K562 (cell line): ENCODE data around the gene STRN3. TPM values are rescaled to one million over a fixed set of nuclear protein-coding genes. Genes with fewer than 3 reads are reported as not detected.

ENCODE experiments used
- ADNP ChIP-seq: fragments of 200-800 bp; sonication (Bioruptor generic); IDR thresholded peaks from 2 replicates; pipeline ENCODE4 v1.6.1; 2016; ENCODE audit warnings: missing genetic modification characterization, missing compliant biosample characterization
- ARID1B ChIP-seq: fragments of 450-650 bp; IDR thresholded peaks from 2 replicates; pipeline ENCODE4 v1.6.1; 2016; ENCODE audit warnings: antibody characterized with exemption, mild to moderate bottlenecking, inconsistent platforms
- C11orf30 ChIP-seq: fragments of 450-650 bp; IDR thresholded peaks from 2 replicates; pipeline ENCODE4 v1.6.1; 2016; ENCODE audit warnings: low read depth, mild to moderate bottlenecking
- DACH1 ChIP-seq: fragments of 450-650 bp; IDR thresholded peaks from 2 replicates; pipeline ENCODE4 v1.6.1; 2018; ENCODE audit not compliant: partially characterized antibody
- GATAD2A ChIP-seq: fragments of 450-650 bp; IDR thresholded peaks from 2 replicates; pipeline ENCODE4 v1.6.1; 2017
- MYNN ChIP-seq, 2 experiments: sonication (generic); formaldehyde crosslinking in 1 of 2; IDR thresholded peaks; 2 replicates each; pipeline versions ENCODE4 v1.5.0 to v1.6.1; 2016 to 2020; ENCODE audit warnings: antibody characterized with exemption in 1 of 2, missing genetic modification reagents in 1 of 2
- NCOR1 ChIP-seq: fragments of 450-650 bp; IDR thresholded peaks from 2 replicates; pipeline ENCODE4 v1.6.1; 2016; ENCODE audit warnings: mild to moderate bottlenecking, moderate library complexity
- NONO ChIP-seq, 2 experiments: fragments of 200-400 bp in 1 of 2; fragments of 450-650 bp in 1 of 2; formaldehyde crosslinking in 1 of 2; IDR thresholded peaks; 2 replicates each; pipeline ENCODE4 v1.6.1; 2017; ENCODE audit warnings: low read depth in 2 of 2, mild to moderate bottlenecking in 2 of 2, moderate library complexity in 2 of 2, low read length in 1 of 2
- RB1 ChIP-seq: fragments of 450-650 bp; IDR thresholded peaks from 2 replicates; pipeline ENCODE4 v1.6.1; 2017; ENCODE audit warnings: low read depth, mild to moderate bottlenecking
- SRSF3 ChIP-seq: fragments of 200-400 bp; formaldehyde crosslinking; IDR thresholded peaks from 2 replicates; pipeline ENCODE4 v1.6.1; 2016; ENCODE audit warnings: mild to moderate bottlenecking, low read length, moderate library complexity; ENCODE audit not compliant: insufficient read depth
- TEAD4 ChIP-seq, 2 experiments: sonication (generic) in 1 of 2; formaldehyde crosslinking in 1 of 2; IDR thresholded peaks; 2 replicates each; pipeline versions ENCODE4 v1.6.1 to v1.8.0; 2012 to 2022; ENCODE audit warnings: borderline replicate concordance in 1 of 2, inconsistent platforms in 1 of 2, low read length in 1 of 2, mild to moderate bottlenecking in 1 of 2, missing genetic modification reagents in 1 of 2
- ZNF253 ChIP-seq: fragments of 250-450 bp; sonication (Bioruptor Pico); conservative IDR thresholded peaks from 2 replicates; pipeline ENCODE4 v1.6.1; 2021; ENCODE audit warnings: mild to moderate bottlenecking
- polyA plus RNA-seq, 8 experiments: library from polyadenylated mRNA; depleted of rRNA in 4 of 8; stranded (reverse) in 5 of 8; unstranded in 3 of 8; fragments of >200 nt; fragmentation: Nextera tagmentation in 2 of 8; fragmentation: Illumina TruSeq in 1 of 8; extraction: Ambion mirVana in 2 of 8; extraction: Trizol in 1 of 8; gene quantifications; 2 replicates each; pipeline versions ENCODE4 v1.2.1 to v1.2.3, GENCODE V29; 2011 to 2014; ENCODE audit warnings: inconsistent platforms in 1 of 8, missing spikeins in 1 of 8
- total RNA-seq, 7 experiments: library from RNA; depleted of rRNA in 6 of 7; stranded (reverse); fragments of >200 nt in 6 of 7; fragmentation: Illumina TruSeq in 2 of 7; extraction: Trizol in 2 of 7; gene quantifications; 2 replicates each; pipeline versions ENCODE4 v1.2.1 to v1.2.3, GENCODE V29; 2011 to 2021; ENCODE audit warnings: low replicate concordance in 1 of 7
- TF ChIP-seq, protein P1 (sequence below): IDR thresholded peaks from 2 replicates; pipeline ENCODE4 v1.6.1; 2012; ENCODE audit warnings: low read depth, low read length, improper control_type of control experiment, borderline replicate concordance

The STRN3 gene
- total and polyA plus RNA-seq, 9 of the 15 experiments (the other 6 are each of a cell fraction or from before 2014, with no cell fraction given), result 5.9 to 29.1 (median 16.0) TPM

DNA sequence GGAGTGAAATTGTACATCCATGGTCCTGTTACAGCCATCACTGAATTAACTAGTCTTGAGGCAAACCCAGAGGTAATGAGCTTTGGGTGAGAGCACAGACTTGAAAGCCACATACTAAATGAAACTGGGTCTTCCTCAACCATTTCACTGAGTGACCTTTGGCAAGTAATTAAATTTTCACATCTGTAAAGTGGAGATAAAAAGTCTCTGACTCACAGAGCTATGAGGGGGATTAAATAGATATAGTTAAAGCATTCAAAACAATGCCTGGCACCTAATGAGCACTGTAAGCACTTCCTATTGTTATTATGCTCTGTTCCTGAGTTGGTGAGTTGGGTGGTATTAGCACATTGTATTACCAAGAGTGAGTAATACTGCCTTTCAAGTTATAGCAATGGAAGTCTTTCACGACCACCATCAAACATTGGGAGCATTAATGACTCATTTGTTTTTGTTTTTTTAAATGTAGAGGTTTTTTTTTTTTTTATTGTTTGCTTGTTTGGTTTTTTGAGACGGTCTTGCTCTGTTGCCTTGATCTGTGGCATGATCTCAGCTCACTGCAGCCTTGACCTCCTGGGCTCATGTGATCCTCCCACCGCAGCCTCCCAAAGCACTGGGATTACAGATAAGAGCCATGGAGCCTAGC, 12.5 kb upstream of the STRN3 start (continued):
- TF ChIP-seq NONO (IDR thresholded peaks at IDR 0.05; ENCODE audit: low read depth in 2 of 2, low read length in 1 of 2), result 0 out of 4 replicates have a peak, but pooled peaks of 1 of the 2 experiments have one; percentile 15
- TF ChIP-seq ARID1B, result peak; percentile 90
- peak; percentile 36; the same call in 1 of the 2 replicates for TF ChIP-seq GATAD2A
- TF ChIP-seq TEAD4 (IDR thresholded peaks at IDR 0.05; ENCODE audit: low read length), result peak; percentile 86
- no peak for TF ChIP-seq TEAD4 (CRISPR knock-in tag; IDR thresholded peaks at IDR 0.05; ENCODE audit: borderline replicate concordance)
- peak; percentile 50; the same call in 1 of the 2 replicates for TF ChIP-seq ADNP
- TF ChIP-seq MYNN (IDR thresholded peaks at IDR 0.05), result 0 out of 2 replicates have a peak, but pooled peaks have one; percentile 10
- TF ChIP-seq MYNN (CRISPR knock-in tag; IDR thresholded peaks at IDR 0.05), result no peak
- no peak for TF ChIP-seq ZNF253 (CRISPR knock-in tag)
- no peak for TF ChIP-seq SRSF3
- no peak for TF ChIP-seq RB1
- TF ChIP-seq NCOR1, result peak; percentile 62
- TF ChIP-seq, protein P1, sequence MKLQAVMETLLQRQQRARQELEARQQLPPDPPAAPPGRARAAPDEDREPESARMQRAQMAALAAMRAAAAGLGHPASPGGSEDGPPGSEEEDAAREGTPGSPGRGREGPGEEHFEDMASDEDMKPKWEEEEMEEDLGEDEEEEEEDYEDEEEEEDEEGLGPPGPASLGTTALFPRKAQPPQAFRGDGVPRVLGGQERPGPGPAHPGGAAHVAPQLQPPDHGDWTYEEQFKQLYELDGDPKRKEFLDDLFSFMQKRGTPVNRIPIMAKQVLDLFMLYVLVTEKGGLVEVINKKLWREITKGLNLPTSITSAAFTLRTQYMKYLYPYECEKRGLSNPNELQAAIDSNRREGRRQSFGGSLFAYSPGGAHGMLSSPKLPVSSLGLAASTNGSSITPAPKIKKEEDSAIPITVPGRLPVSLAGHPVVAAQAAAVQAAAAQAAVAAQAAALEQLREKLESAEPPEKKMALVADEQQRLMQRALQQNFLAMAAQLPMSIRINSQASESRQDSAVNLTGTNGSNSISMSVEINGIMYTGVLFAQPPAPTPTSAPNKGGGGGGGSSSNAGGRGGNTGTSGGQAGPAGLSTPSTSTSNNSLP, result peak; percentile 86
- peak; percentile 72 for TF ChIP-seq DACH1
- TF ChIP-seq C11orf30, result peak; percentile 5; the same call in 1 of the 2 replicates
